Caco-2 (cell line): ENCODE measurements around the gene GIGYF1. TPM values are rescaled to one million over a fixed set of nuclear protein-coding genes. Genes with fewer than 3 reads are reported as not detected.
A peak's percentile ranks its signal among the peaks of the same experiment; 100 is the strongest.

Source experiments
- BruUV-seq: library from RNA; stranded (reverse); fragments of 400-500 nt; replicated peaks from 2 replicates; lab custom pipeline; 2021; lab: Mats Ljungman, UMichigan
- CTCF ChIA-PET: fragments of 300-600 bp; sonication (Branson Sonifier 250); formaldehyde crosslinking; loops from one replicate; lab custom pipeline; 2022; ENCODE audit warnings: antibody characterized with exemption; lab: Charles Lee
- POLR2A ChIA-PET: fragments of 300-600 bp; sonication (Branson Sonifier 250); formaldehyde crosslinking; loops from one replicate; lab custom pipeline; 2022; ENCODE audit warnings: antibody characterized with exemption; lab: Charles Lee
- DNase-seq, 2 experiments: peaks; one replicate each; pipeline versions ENCODE4 v3.0.0 to v3.0.0-alpha.2; 2020 to 2022
- H3K27me3 ChIP-seq: replicated peaks from 2 replicates; pipeline ENCODE4 v1.6.0; 2011; ENCODE audit warnings: low read length; ENCODE audit not compliant: control insufficient read depth, insufficient read depth
- H3K36me3 ChIP-seq: 2 replicates; pipeline ENCODE4 v1.5.1; 2011; ENCODE audit warnings: low read length; ENCODE audit not compliant: control insufficient read depth, insufficient read depth
- H3K4me1 ChIP-seq: fragments of 250-450 bp; sonication (Bioruptor Pico); 2 replicates; pipeline ENCODE4 v1.5.1; 2020; ENCODE audit warnings: mild to moderate bottlenecking
- H3K4me3 ChIP-seq: 2 replicates; pipeline ENCODE4 v1.5.1; 2011; ENCODE audit warnings: low read depth, mild to moderate bottlenecking, control low read depth, low read length
- H3K9me3 ChIP-seq: fragments of 250-450 bp; sonication (Bioruptor Pico); 2 replicates; pipeline ENCODE4 v1.5.1; 2020; ENCODE audit warnings: mild to moderate bottlenecking, moderate library complexity
- H3K27ac Mint-ChIP-seq: one replicate; pipeline ENCODE4 v1.8.0; 2022; ENCODE audit warnings: mixed read lengths; ENCODE audit not compliant: unreplicated experiment
- H3K27me3 Mint-ChIP-seq: one replicate; pipeline ENCODE4 v1.8.0; 2022; ENCODE audit warnings: mixed read lengths; ENCODE audit not compliant: insufficient read depth, unreplicated experiment
- H3K36me3 Mint-ChIP-seq: one replicate; pipeline ENCODE4 v1.8.0; 2022; ENCODE audit warnings: mild to moderate bottlenecking, mixed read lengths; ENCODE audit not compliant: insufficient read depth, unreplicated experiment
- H3K4me1 Mint-ChIP-seq: one replicate; pipeline ENCODE4 v1.8.0; 2022; ENCODE audit warnings: low read depth, mixed read lengths; ENCODE audit not compliant: unreplicated experiment
- H3K4me3 Mint-ChIP-seq: one replicate; pipeline ENCODE4 v1.8.0; 2022; ENCODE audit warnings: mild to moderate bottlenecking, moderate library complexity, mixed read lengths; ENCODE audit not compliant: unreplicated experiment
- H3K9me3 Mint-ChIP-seq: one replicate; pipeline ENCODE4 v1.8.0; 2022; ENCODE audit warnings: mixed read lengths; ENCODE audit not compliant: unreplicated experiment
- CTCF ChIP-seq, 2 experiments: fragments of 200-600 bp in 1 of 2; IDR thresholded peaks; 1 replicate in 1 of 2; 2 replicates in 1 of 2; pipeline versions ENCODE4 v1.5.1 to v1.8.0; 2011 to 2022; ENCODE audit warnings: antibody characterized with exemption in 1 of 2, control low read depth in 1 of 2, inconsistent platforms in 1 of 2, low read depth in 1 of 2, low read length in 1 of 2, mild to moderate bottlenecking in 1 of 2, moderate library complexity in 1 of 2; ENCODE audit not compliant: insufficient read depth in 1 of 2, severe bottlenecking in 1 of 2, unreplicated experiment in 1 of 2
- intact Hi-C: fragments of 100-400 bp; cut with micrococcal nuclease; formaldehyde crosslinking; loops from one replicate; pipeline ENCODE4 v1.10.0; 2022; ENCODE audit not compliant: unreplicated experiment
- total RNA-seq: library from RNA; stranded (reverse); gene quantifications from 2 replicates; pipeline ENCODE4 v1.2.3, GENCODE V29; 2022

GIGYF1 gene
- total RNA-seq, 1 experiment from 2014 or later = 53.1 TPM

DNA sequence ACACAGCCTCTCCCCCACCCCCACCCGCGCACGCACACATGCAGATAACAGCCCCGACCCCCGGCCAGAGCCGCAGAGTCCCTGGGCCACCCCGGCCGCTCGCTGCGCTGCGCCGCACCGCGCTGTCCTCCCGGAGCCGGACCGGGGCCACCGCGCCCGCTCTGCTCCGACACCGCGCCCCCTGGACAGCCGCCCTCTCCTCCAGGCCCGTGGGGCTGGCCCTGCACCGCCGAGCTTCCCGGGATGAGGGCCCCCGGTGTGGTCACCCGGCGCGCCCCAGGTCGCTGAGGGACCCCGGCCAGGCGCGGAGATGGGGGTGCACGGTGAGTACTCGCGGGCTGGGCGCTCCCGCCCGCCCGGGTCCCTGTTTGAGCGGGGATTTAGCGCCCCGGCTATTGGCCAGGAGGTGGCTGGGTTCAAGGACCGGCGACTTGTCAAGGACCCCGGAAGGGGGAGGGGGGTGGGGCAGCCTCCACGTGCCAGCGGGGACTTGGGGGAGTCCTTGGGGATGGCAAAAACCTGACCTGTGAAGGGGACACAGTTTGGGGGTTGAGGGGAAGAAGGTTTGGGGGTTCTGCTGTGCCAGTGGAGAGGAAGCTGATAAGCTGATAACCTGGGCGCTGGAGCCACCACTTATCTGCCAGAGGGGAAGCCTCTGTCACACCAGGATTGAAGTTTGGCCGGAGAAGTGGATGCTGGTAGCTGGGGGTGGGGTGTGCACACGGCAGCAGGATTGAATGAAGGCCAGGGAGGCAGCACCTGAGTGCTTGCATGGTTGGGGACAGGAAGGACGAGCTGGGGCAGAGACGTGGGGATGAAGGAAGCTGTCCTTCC lies 26.8 kb upstream of the GIGYF1 start:
- peaks cover 20% of the 10 kb centered on the region for H3K9me3 Mint-ChIP-seq
- peaks cover 5% of the 10 kb centered on the region for H3K36me3 Mint-ChIP-seq
- H3K27ac Mint-ChIP-seq = no peak overlapping the region
- Histone ChIP-seq H3K9me3 (peaks cover 8% of the 10 kb centered on the region; the same call in 1 of the 2 replicates), H3K4me1 (peaks cover 14% of the 10 kb centered on the region), H3K27me3 (no peaks in the 10 kb centered on the region), H3K36me3 (no peaks in the 10 kb centered on the region), H3K4me3 (peak overlapping the region; percentile 47)
- BruUV-seq = no TSS peak
- no peaks in the 10 kb centered on the region for H3K27me3 Mint-ChIP-seq
- ChIA-PET CTCF (interaction anchor here (11.0 kb wide), 1 partner anchor 15 kb away, joined by 155 read pairs; the partner anchor contains the start of gene POP7), POLR2A (interaction anchor here (1.7 to 1.8 kb wide), 2 partner anchors 15 kb away, joined by 6 to 11 read pairs; partner anchors contain the start of gene POP7)
- DNase-seq = no peak
- no peak for TF ChIP-seq CTCF (IDR thresholded peaks at IDR 0.05; ENCODE audit: insufficient read depth in 1 of 2, low read depth in 1 of 2, low read length in 1 of 2, severe bottlenecking in 1 of 2, unreplicated experiment in 1 of 2)
- peaks cover 12% of the 10 kb centered on the region for H3K4me1 Mint-ChIP-seq
- peak overlapping the region; percentile 65 for H3K4me3 Mint-ChIP-seq
- intact Hi-C loops = loop anchor here (1.0 kb wide), 1 partner anchor 16 kb away; no protein-coding TSS in a partner anchor

DNA sequence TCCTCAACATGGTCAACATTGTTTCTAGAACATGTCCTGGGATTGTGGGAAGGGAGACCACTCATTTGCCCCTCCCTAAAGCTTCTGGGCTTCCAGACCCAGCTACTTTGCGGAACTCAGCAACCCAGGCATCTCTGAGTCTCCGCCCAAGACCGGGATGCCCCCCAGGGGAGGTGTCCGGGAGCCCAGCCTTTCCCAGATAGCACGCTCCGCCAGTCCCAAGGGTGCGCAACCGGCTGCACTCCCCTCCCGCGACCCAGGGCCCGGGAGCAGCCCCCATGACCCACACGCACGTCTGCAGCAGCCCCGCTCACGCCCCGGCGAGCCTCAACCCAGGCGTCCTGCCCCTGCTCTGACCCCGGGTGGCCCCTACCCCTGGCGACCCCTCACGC lies 26.2 kb upstream of the GIGYF1 start, which contains the start of gene EPO:
TSS of gene EPO (plus strand) at position 190 of the 392 bp plus-strand sequence. CDS start 513 bp downstream, outside the sequence.
- no peak for TF ChIP-seq CTCF (IDR thresholded peaks at IDR 0.05; ENCODE audit: insufficient read depth in 1 of 2, low read depth in 1 of 2, low read length in 1 of 2, severe bottlenecking in 1 of 2, unreplicated experiment in 1 of 2)
- H3K4me1 ChIP-seq = peaks cover 9% of the 10 kb centered on the region
- ChIA-PET CTCF (interaction anchor here (11.0 kb wide), 1 partner anchor 15 kb away, joined by 155 read pairs; the partner anchor contains the start of gene POP7), POLR2A (interaction anchor here (1.8 kb wide), 1 partner anchor 15 kb away, joined by 11 read pairs; the partner anchor contains the start of gene POP7)
- Mint-ChIP-seq H3K27ac (no peak within 1 kb of the TSS), H3K9me3 (peaks cover 20% of the 10 kb centered on the region), H3K27me3 (no peaks in the 10 kb centered on the region), H3K36me3 (peaks cover 5% of the 10 kb centered on the region), H3K4me1 (peaks cover 10% of the 10 kb centered on the region), H3K4me3 (peak within 1 kb of the TSS; percentile 65)
- intact Hi-C loops = loop anchor here (1.0 kb wide), 1 partner anchor 15 kb away; no protein-coding TSS in a partner anchor
- BruUV-seq = no TSS peak
- no peak for DNase-seq
- peak within 1 kb of the TSS; percentile 47 for H3K4me3 ChIP-seq
- H3K9me3 ChIP-seq = peaks cover 8% of the 10 kb centered on the region; the same call in 1 of the 2 replicates
- H3K36me3 ChIP-seq = no peaks in the 10 kb centered on the region
- no peaks in the 10 kb centered on the region for H3K27me3 ChIP-seq
